Body of pancreas (tissue), 4 donors: ENCODE data around the gene PRSS38. TPM values are rescaled to one million over a fixed set of nuclear protein-coding genes. Genes with fewer than 3 reads are reported as not detected.

Experiments
- ATAC-seq: fragments of 150-250 bp; one replicate; pipeline ENCODE4 v1.9.1; 2016
- DNase-seq, 4 donors: peaks; one replicate each; pipeline ENCODE4 v3.0.0-alpha.2; 2019
- H3K27ac ChIP-seq, 4 donors: fragments of 200-600 bp; sonication (generic); 1 replicate in 3 of 4; 2 replicates in 1 of 4; pipeline versions ENCODE4 v1.5.1 to v1.6.1; 2016 to 2019; ENCODE audit warnings: mild to moderate bottlenecking in 1 of 4, mixed read lengths in 1 of 4, moderate library complexity in 1 of 4
- H3K27me3 ChIP-seq, 2 donors: fragments of 200-600 bp; sonication (generic); one replicate each; pipeline ENCODE4 v1.6.0; 2016; ENCODE audit warnings: mild to moderate bottlenecking in 1 of 2
- H3K36me3 ChIP-seq, 2 donors: fragments of 200-600 bp; sonication (generic); replicated peaks in 1 of 2; 2 replicates each; pipeline ENCODE4 v1.5.1; 2016; ENCODE audit warnings: low read depth in 2 of 2; ENCODE audit not compliant: insufficient read depth in 1 of 2
- H3K4me1 ChIP-seq: fragments of 200-600 bp; sonication (generic); one replicate; pipeline ENCODE4 v1.6.0; 2016
- H3K4me3 ChIP-seq, 2 donors: fragments of 200-600 bp; sonication (generic); 1 replicate in 1 of 2; 2 replicates in 1 of 2; pipeline ENCODE4 v1.5.1; 2016 to 2019
- H3K9me3 ChIP-seq, 3 donors: fragments of 200-600 bp; sonication (generic); 1 replicate in 2 of 3; 2 replicates in 1 of 3; pipeline ENCODE4 v1.5.1; 2016
- POLR2A ChIP-seq, 3 donors: fragments of 450-650 bp; IDR thresholded peaks; one replicate each; pipeline ENCODE4 v1.6.1; 2016; ENCODE audit warnings: antibody characterized with exemption in 3 of 3, mild to moderate bottlenecking in 2 of 3
- WGBS, 2 donors: methylation state at CpG; one replicate each; pipeline ENCODE4 v1.1.5; 2017; 5-methylcytosine and 5-hydroxymethylcytosine counted together
- intact Hi-C: fragments of 100-400 bp; cut with DNase I; formaldehyde crosslinking; loops from one replicate; pipeline ENCODE4 v1.15.1; 2023
- total RNA-seq, 2 donors: library from RNA; depleted of rRNA; stranded (reverse); fragments of >200 nt; gene quantifications; one replicate each; pipeline ENCODE4 v1.1.0, GENCODE V29; 2016
- TF ChIP-seq, protein P1 (sequence below), 7 experiments: fragments of 450-650 bp in 4 of 7; fragments of 200-600 bp in 3 of 7; sonication (generic) in 3 of 7; IDR thresholded peaks; one replicate each; pipeline ENCODE4 v1.5.1; 2016 to 2019; ENCODE audit warnings: antibody characterized with exemption in 7 of 7

Gene PRSS38
- total RNA-seq, 2 donors from 2014 or later = not detected

- WGBS, 2 donors = 91% methylated on average over 2 of the region's 2 CpGs
- H3K4me3 ChIP-seq = no peak overlapping the region
- DNase-seq (no peak), ATAC-seq (no peak)
- H3K9me3 ChIP-seq = no peaks in the 10 kb centered on the region
- no peaks in the 10 kb centered on the region for H3K27me3 ChIP-seq
- H3K27ac ChIP-seq = no peak overlapping the region
- H3K36me3 ChIP-seq = no peaks in the 10 kb centered on the region
- peaks cover 18% of the 10 kb centered on the region for H3K4me1 ChIP-seq
- TF ChIP-seq, protein P1, sequence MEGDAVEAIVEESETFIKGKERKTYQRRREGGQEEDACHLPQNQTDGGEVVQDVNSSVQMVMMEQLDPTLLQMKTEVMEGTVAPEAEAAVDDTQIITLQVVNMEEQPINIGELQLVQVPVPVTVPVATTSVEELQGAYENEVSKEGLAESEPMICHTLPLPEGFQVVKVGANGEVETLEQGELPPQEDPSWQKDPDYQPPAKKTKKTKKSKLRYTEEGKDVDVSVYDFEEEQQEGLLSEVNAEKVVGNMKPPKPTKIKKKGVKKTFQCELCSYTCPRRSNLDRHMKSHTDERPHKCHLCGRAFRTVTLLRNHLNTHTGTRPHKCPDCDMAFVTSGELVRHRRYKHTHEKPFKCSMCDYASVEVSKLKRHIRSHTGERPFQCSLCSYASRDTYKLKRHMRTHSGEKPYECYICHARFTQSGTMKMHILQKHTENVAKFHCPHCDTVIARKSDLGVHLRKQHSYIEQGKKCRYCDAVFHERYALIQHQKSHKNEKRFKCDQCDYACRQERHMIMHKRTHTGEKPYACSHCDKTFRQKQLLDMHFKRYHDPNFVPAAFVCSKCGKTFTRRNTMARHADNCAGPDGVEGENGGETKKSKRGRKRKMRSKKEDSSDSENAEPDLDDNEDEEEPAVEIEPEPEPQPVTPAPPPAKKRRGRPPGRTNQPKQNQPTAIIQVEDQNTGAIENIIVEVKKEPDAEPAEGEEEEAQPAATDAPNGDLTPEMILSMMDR (IDR thresholded peaks at IDR 0.05) = no peak
- TF ChIP-seq POLR2A (IDR thresholded peaks at IDR 0.05) = no peak
- intact Hi-C loops = no loop called here
Observed at GRCh38 chr1:227790034-227790400, 25.5 kb upstream of the PRSS38 start.

DNA sequence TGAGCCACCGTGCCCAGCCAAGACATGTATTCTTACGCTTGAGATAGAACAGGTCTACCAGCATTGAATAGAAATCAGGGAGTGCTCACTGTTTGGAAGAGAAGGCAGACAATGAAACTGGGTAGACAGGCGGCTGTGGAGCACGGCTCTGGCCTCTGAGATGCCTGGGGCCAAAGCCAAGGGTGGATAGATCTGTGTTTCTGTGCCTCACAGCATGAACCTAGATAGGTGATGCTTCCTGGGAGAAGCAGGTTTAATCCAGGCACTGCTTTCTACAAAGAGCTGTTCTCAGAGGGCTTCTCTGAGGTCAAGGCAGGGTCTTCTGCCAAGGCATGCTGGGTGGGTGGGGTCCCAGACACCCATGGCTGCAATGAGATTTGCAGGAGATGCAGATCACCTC is 24.6 kb upstream of the PRSS38 start:
- ATAC-seq (no peak), DNase-seq (no peak)
- intact Hi-C loops = no loop called here
- WGBS, 2 donors = 64 to 86% methylated on average over 4 of the region's 4 CpGs
- Histone ChIP-seq H3K36me3 (no peaks in the 10 kb centered on the region), H3K4me1 (peaks cover 17% of the 10 kb centered on the region), H3K9me3 (no peaks in the 10 kb centered on the region), H3K4me3 (no peak overlapping the region), H3K27me3 (no peaks in the 10 kb centered on the region), H3K27ac (no peak overlapping the region)
- TF ChIP-seq, protein P1 (IDR thresholded peaks at IDR 0.05) = no peak
- TF ChIP-seq POLR2A (IDR thresholded peaks at IDR 0.05) = no peak

- ATAC-seq = no peak
- Histone ChIP-seq H3K4me3 (no peak overlapping the region), H3K36me3 (no peaks in the 10 kb centered on the region), H3K27me3 (no peaks in the 10 kb centered on the region), H3K4me1 (peaks cover 10% of the 10 kb centered on the region), H3K27ac (no peak overlapping the region), H3K9me3 (no peaks in the 10 kb centered on the region)
- intact Hi-C loops = no loop called here
- no peak for DNase-seq
- TF ChIP-seq, protein P1 (IDR thresholded peaks at IDR 0.05) = no peak
- TF ChIP-seq POLR2A (IDR thresholded peaks at IDR 0.05) = no peak
- 82 to 85% methylated on average over 6 of the region's 6 CpGs for WGBS, 2 donors
Observed at GRCh38 chr1:227791425-227792143, 23.9 kb upstream of the PRSS38 start.

GRCh38 chr1:227792216-227793078 is 23.0 kb upstream of the PRSS38 start:
- H3K27ac ChIP-seq = no peak overlapping the region
- ATAC-seq (no peak), DNase-seq (no peak)
- intact Hi-C loops = no loop called here
- H3K36me3 ChIP-seq = no peaks in the 10 kb centered on the region
- H3K4me3 ChIP-seq = no peak overlapping the region
- 71 to 78% methylated on average over 11 to 19 of the region's 19 CpGs for WGBS, 2 donors
- no peaks in the 10 kb centered on the region for H3K27me3 ChIP-seq
- H3K4me1 ChIP-seq = peaks cover 1% of the 10 kb centered on the region
- H3K9me3 ChIP-seq = no peaks in the 10 kb centered on the region
- TF ChIP-seq POLR2A (IDR thresholded peaks at IDR 0.05) = no peak
- TF ChIP-seq, protein P1 (IDR thresholded peaks at IDR 0.05) = no peak
